Smooth muscle cell (in vitro differentiated cells): Measurements from ENCODE around the gene ATP2B1. TPM values are rescaled to one million over a fixed set of nuclear protein-coding genes. Genes with fewer than 3 reads are reported as not detected.

ENCODE experiments used
- DNase-seq: peaks from one replicate; lab custom pipeline; 2025; ENCODE audit not compliant: unreplicated experiment; lab: John Stamatoyannopoulos, UW
- H2AFZ ChIP-seq: fragments of 200-600 bp; sonication (generic); 2 replicates; pipeline ENCODE4 v1.6.0; 2016; ENCODE audit warnings: antibody characterized with exemption, low read depth, mild to moderate bottlenecking
- H3F3A ChIP-seq: fragments of 200-600 bp; sonication (generic); 2 replicates; pipeline ENCODE4 v1.6.0; 2017; ENCODE audit warnings: antibody characterized with exemption, low read depth
- H3K27ac ChIP-seq: fragments of 200-600 bp; sonication (generic); 2 replicates; pipeline ENCODE4 v1.5.1; 2016; ENCODE audit warnings: low read depth, mild to moderate bottlenecking
- H3K27me3 ChIP-seq: fragments of 200-600 bp; sonication (generic); 2 replicates; pipeline ENCODE4 v1.6.1; 2016; ENCODE audit warnings: low read depth, mild to moderate bottlenecking
- H3K36me3 ChIP-seq: fragments of 200-600 bp; sonication (generic); 2 replicates; pipeline ENCODE4 v1.5.1; 2016; ENCODE audit warnings: low read depth
- H3K4me1 ChIP-seq: fragments of 200-600 bp; sonication (generic); 2 replicates; pipeline ENCODE4 v1.5.1; 2016; ENCODE audit warnings: low read depth
- H3K4me2 ChIP-seq: fragments of 200-600 bp; sonication (generic); 2 replicates; pipeline ENCODE4 v1.6.0; 2016; ENCODE audit warnings: mild to moderate bottlenecking
- H3K4me3 ChIP-seq: fragments of 200-600 bp; sonication (generic); 2 replicates; pipeline ENCODE4 v1.5.1; 2016; ENCODE audit warnings: mild to moderate bottlenecking
- H3K79me2 ChIP-seq: fragments of 200-600 bp; sonication (generic); 2 replicates; pipeline ENCODE4 v1.6.0; 2016; ENCODE audit warnings: low read depth, mild to moderate bottlenecking
- H3K9ac ChIP-seq: fragments of 200-600 bp; sonication (generic); 2 replicates; pipeline ENCODE4 v1.6.0; 2016; ENCODE audit warnings: low read depth
- H3K9me3 ChIP-seq: fragments of 200-600 bp; sonication (generic); replicated peaks from 2 replicates; pipeline ENCODE4 v1.5.1; 2016; ENCODE audit warnings: low read depth
- H4K20me1 ChIP-seq: fragments of 200-600 bp; sonication (generic); 2 replicates; pipeline ENCODE4 v1.6.0; 2016; ENCODE audit warnings: low read depth
- CTCF ChIP-seq: fragments of 200-600 bp; sonication (generic); IDR thresholded peaks from 2 replicates; pipeline ENCODE4 v1.5.1; 2017; ENCODE audit warnings: borderline replicate concordance, mild to moderate bottlenecking, antibody characterized with exemption; ENCODE audit not compliant: insufficient read depth, poor library complexity, severe bottlenecking
- WGBS: methylation state at CpG from one replicate; pipeline ENCODE4 v1.1.7; 2016; ENCODE audit warnings: low lambda C conversion rate; 5-methylcytosine and 5-hydroxymethylcytosine counted together
- polyA plus RNA-seq: library from polyadenylated mRNA; unstranded; fragments of >200 nt; fragmentation: Nextera tagmentation; extraction: Ambion mirVana; gene quantifications from 2 replicates; pipeline ENCODE4 v1.2.1, GENCODE V29; 2016
- total RNA-seq: library from RNA; depleted of rRNA; stranded (reverse); fragments of >200 nt; gene quantifications from 2 replicates; pipeline ENCODE4 v1.2.3, GENCODE V29; 2014

The ATP2B1 gene
- total and polyA plus RNA-seq, 2 experiments from 2014 or later, result 42.8 to 70.1 TPM

DNA sequence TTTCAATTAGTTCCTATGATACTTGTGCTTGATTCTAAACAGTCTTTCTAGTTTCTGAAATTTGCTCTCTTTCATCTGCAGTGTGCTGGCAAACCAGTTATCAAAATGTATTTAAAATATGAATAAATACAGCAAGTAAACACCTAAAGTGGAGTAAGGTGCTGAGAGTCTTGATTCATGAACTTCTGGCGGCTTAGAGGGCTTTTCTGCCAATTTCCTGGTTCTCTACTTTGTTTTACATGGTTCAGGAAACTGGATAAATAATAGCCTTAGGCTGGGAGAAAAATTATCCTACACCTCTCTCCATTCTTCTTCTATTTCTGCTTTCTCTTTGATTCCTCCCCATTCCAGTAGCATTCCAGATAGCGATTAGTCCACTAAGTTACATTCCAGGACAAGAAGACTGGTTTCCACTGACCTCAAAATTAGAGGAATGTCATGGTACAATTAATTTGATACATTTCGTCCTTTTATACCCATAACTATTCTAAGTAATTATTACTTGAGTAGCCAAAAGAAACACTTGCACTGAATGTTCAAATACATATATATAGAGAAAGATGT, 14.9 kb downstream of the ATP2B1 start:
- peaks cover 100% of the 10 kb centered on the region for H3K79me2 ChIP-seq
- H2AFZ ChIP-seq, result no peak overlapping the region
- no peaks in the 10 kb centered on the region for H3K9me3 ChIP-seq
- peaks cover 33% of the 10 kb centered on the region for H3K4me1 ChIP-seq
- 73% methylated on average over 3 of the region's 3 CpGs for WGBS
- no peaks in the 10 kb centered on the region for H3F3A ChIP-seq
- no peaks in the 10 kb centered on the region for H3K27me3 ChIP-seq
- peak overlapping the region; percentile 24 for H3K4me2 ChIP-seq
- H3K27ac ChIP-seq, result peak overlapping the region; percentile 3
- H3K36me3 ChIP-seq, result no peaks in the 10 kb centered on the region
- no peak for TF ChIP-seq CTCF
- no peak overlapping the region for H3K4me3 ChIP-seq
- H3K9ac ChIP-seq, result no peak overlapping the region
- H4K20me1 ChIP-seq, result peaks cover 97% of the 10 kb centered on the region
- no peak for DNase-seq

DNA sequence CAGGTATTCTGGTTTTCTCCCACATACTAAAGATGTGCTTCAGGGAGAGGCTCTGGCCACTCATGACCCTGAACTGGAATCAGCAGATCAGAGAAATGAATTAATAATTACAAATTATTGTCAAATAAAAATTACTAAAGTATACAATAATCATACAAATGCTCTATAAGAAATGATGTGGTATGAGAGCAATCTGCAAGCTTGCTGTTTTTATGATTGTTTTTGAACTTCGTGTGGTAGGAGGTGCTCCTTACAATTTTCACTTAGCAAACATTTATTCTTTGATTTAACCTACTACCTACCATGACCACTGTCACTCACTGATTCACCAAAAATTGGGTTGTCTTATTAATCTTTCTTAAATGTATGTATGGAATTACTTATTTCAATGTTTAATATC, 16.2 kb downstream of the ATP2B1 start:
- peaks cover 33% of the 10 kb centered on the region for H3K4me1 ChIP-seq
- DNase-seq, result no peak
- no peak overlapping the region for H3K4me2 ChIP-seq
- no peak for TF ChIP-seq CTCF
- H3K79me2 ChIP-seq, result peaks cover 100% of the 10 kb centered on the region
- H3K9ac ChIP-seq, result no peak overlapping the region
- H3K4me3 ChIP-seq, result no peak overlapping the region
- H3K27me3 ChIP-seq, result no peaks in the 10 kb centered on the region
- no peak overlapping the region for H2AFZ ChIP-seq
- WGBS, result 81% methylated on average over 1 of the region's 1 CpG
- no peaks in the 10 kb centered on the region for H3F3A ChIP-seq
- peaks cover 95% of the 10 kb centered on the region for H4K20me1 ChIP-seq
- H3K27ac ChIP-seq, result no peak overlapping the region
- no peaks in the 10 kb centered on the region for H3K36me3 ChIP-seq
- no peaks in the 10 kb centered on the region for H3K9me3 ChIP-seq

DNA sequence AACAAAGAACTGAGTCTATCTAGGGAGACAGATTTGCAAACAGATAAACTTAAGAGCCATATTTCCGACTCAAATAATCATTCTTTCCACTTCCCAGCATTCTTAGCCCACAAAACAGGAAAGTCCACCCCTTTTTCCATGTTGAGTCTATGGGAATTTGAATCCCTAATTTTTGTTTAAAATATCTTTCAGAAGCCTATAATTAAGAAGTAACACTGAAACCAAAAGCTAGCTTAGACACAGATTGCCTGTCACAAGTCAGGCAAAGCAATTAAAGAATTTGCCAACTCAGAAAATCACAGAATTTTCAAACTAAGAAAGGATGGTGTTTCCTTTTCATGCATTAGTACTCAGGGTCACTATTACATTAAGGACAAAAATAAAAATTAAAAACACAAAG, 17.0 kb downstream of the ATP2B1 start:
- H3K36me3 ChIP-seq, result no peaks in the 10 kb centered on the region
- no peaks in the 10 kb centered on the region for H3F3A ChIP-seq
- no peak overlapping the region for H2AFZ ChIP-seq
- peaks cover 33% of the 10 kb centered on the region for H3K4me1 ChIP-seq
- H3K9me3 ChIP-seq, result no peaks in the 10 kb centered on the region
- H3K79me2 ChIP-seq, result peaks cover 100% of the 10 kb centered on the region
- WGBS, result 54% methylated on average over 1 of the region's 1 CpG
- H3K27ac ChIP-seq, result peak overlapping the region; percentile 26
- no peak for DNase-seq
- peak overlapping the region; percentile 8 for H3K4me2 ChIP-seq
- peaks cover 93% of the 10 kb centered on the region for H4K20me1 ChIP-seq
- no peak overlapping the region for H3K9ac ChIP-seq
- no peaks in the 10 kb centered on the region for H3K27me3 ChIP-seq
- no peak overlapping the region for H3K4me3 ChIP-seq
- TF ChIP-seq CTCF, result no peak

- peaks cover 100% of the 10 kb centered on the region for H3K79me2 ChIP-seq
Observed at GRCh38 chr12:89690925-89691324, 17.7 kb downstream of the ATP2B1 start.

More at GRCh38 chr12:89690925-89691324, 17.7 kb downstream of the ATP2B1 start:
- Histone ChIP-seq H3K9me3 (no peaks in the 10 kb centered on the region), H3K4me3 (no peak overlapping the region), H3K4me2 (peak overlapping the region; percentile 36), H3K27ac (peak overlapping the region; percentile 26), H3K9ac (no peak overlapping the region), H3F3A (no peaks in the 10 kb centered on the region), H4K20me1 (peaks cover 86% of the 10 kb centered on the region), H3K4me1 (peaks cover 33% of the 10 kb centered on the region), H2AFZ (no peak overlapping the region), H3K36me3 (no peaks in the 10 kb centered on the region), H3K27me3 (no peaks in the 10 kb centered on the region)
- WGBS, result 77% methylated on average over 1 of the region's 1 CpG
- no peak for DNase-seq
- TF ChIP-seq CTCF, result no peak
